ENCODE results near the gene ATP8B4.
"Not testable (repeated sequence)": the region's sequence is repeated elsewhere in the genome, so short reads cannot be mapped to it uniquely, and the experiment has no call there.

Gene ATP8B4

DNA sequence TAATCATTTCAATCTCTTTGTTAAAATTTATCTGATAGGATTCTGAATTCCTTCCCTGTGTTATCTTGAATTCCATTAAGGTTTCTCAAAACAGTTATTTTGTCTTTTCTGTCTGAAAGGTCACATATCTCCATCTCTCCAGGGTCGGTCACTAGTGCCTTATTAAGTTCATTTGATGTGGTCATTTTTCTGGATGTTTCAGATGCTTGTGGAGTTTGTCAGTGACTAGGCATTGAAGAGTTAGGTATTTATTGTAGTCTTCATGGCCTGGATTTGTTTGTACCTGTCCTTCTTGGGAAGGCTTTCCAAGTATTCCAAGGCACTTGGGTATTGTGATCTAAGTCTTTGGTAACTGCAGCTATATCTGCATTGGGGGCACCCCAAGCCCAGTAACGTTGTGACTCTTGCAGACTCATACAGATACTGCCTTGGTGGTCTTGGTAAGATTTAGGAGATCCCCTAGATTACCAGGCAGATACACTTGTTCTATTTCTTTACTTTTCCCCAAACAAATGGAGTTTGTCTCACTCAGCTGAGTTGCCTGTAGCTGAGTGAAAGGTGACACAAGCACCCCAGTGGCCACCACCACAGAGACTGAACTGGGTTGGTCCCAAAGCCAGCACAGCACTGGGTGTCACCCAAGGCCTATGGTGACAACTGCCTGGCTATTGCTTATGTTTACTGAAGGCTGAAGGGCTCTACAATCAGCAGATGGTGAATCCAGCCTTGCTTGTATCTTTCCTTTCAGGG lies 44.1 kb upstream of the ATP8B4 start:
- H3K4me3 ChIP-seq (ENCODE audit: low read depth, low read length) = no peak overlapping the region
- TF ChIP-seq, protein P1, sequence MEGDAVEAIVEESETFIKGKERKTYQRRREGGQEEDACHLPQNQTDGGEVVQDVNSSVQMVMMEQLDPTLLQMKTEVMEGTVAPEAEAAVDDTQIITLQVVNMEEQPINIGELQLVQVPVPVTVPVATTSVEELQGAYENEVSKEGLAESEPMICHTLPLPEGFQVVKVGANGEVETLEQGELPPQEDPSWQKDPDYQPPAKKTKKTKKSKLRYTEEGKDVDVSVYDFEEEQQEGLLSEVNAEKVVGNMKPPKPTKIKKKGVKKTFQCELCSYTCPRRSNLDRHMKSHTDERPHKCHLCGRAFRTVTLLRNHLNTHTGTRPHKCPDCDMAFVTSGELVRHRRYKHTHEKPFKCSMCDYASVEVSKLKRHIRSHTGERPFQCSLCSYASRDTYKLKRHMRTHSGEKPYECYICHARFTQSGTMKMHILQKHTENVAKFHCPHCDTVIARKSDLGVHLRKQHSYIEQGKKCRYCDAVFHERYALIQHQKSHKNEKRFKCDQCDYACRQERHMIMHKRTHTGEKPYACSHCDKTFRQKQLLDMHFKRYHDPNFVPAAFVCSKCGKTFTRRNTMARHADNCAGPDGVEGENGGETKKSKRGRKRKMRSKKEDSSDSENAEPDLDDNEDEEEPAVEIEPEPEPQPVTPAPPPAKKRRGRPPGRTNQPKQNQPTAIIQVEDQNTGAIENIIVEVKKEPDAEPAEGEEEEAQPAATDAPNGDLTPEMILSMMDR (IDR thresholded peaks at IDR 0.05; ENCODE audit: low read depth, low read length) = no peak

DNA sequence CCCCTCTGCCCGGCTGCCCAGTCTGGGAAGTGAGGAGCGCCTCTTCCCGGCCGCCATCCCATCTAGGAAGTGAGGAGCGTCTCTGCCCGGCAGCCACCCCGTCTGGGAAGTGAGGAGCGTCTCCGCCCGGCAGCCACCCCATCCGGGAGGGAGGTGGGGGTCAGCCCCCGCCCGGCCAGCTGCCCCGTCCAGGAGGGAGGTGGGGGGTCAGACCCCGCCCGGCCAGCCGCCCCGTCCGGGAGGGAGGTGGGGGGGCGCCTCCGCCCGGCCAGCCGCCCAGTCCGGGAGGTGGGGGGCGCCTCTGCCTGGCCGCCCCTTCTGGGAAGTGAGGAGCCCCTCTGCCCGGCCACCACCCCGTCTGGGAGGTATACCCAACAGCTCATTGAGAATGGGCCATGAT lies 39.2 kb upstream of the ATP8B4 start:
- not testable (repeated sequence) for H3K4me3 ChIP-seq (ENCODE audit: low read depth, low read length)

DNA sequence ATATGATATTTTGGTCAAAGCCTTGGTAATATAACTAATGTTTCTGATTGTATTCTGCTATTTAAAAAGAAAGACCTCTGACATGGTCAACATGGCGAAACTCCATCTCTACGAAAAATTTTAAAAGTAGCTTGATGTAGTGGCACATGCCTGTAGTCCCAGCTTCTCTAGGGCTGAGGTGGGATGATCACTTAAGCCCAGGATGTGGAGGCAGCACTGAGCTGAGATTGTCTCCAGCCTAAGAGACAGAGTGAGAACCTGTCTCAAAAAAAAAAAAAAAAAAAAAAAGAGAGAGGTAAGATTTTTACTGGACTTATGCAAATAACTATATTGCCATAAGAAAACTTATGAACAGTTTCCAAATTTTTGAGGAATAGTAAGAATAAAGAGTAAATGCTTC lies 32.4 kb upstream of the ATP8B4 start:
- TF ChIP-seq, protein P1 (IDR thresholded peaks at IDR 0.05; ENCODE audit: low read depth, low read length) = no peak
- no peak overlapping the region for H3K4me3 ChIP-seq (ENCODE audit: low read depth, low read length)

DNA sequence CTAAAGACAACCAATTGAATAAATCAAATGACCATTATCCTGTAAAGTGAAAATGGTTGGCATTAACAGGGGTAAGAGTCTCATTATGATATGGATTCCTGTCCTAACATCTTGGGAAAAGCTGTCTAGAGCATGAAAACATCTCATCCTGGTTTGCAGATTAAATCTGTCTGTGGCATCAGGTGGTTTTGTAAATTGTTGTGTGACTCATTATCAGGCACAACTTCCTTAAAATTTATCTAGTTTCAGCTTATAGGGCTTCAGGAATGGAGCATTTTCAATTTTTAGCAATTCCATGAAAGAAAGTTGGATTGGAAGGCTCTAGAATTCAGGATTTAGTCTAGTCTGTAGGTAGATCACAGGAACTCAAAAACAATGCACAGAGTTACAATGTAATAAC lies 31.8 kb upstream of the ATP8B4 start:
- TF ChIP-seq, protein P1 (IDR thresholded peaks at IDR 0.05; ENCODE audit: low read depth, low read length) = no peak
- no peak overlapping the region for H3K4me3 ChIP-seq (ENCODE audit: low read depth, low read length)

DNA sequence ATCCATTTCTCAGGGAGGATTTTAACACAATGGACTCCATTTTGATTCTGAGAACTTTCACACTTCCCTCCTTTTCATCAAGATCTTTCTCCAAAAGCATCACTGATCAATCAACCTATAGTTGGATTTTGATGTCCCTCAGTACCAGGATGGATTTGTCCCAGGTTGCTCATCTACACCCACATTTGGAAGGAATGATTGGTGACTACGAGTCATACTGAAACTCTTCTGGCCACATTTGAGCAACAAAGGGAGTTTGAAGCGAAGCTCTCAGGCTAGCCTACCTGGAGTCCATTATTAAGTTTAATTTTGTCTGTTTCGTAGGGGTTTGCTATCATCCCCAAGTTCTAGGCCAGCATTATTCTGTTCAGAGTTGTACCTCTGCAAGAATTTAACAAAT lies 31.3 kb upstream of the ATP8B4 start:
- TF ChIP-seq, protein P1 (IDR thresholded peaks at IDR 0.05; ENCODE audit: low read depth, low read length) = no peak

DNA sequence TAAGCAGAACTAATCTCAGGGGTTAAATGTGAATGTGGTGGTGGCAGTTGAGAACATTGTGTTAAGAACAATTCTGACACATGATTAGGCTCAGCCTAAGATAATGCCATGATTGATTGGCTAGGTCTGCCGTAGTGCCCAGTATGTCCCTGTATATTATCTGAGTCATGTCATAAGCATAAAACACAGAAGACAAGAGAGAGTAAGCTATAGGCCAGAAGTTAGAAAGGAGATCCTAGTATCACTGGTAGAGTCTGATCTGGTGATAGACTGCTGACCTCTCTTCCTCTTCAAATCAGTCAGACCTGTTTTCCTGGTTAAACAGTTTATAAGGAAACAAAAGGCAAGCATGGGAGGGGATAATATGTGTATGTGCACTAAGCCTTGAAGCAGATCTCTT lies 30.1 kb upstream of the ATP8B4 start:
- TF ChIP-seq, protein P1 (IDR thresholded peaks at IDR 0.05; ENCODE audit: low read depth, low read length) = no peak

More for the DNA sequence above, 31.3 kb upstream of the ATP8B4 start:
- H3K4me3 ChIP-seq (ENCODE audit: low read depth, low read length) = no peak overlapping the region

DNA sequence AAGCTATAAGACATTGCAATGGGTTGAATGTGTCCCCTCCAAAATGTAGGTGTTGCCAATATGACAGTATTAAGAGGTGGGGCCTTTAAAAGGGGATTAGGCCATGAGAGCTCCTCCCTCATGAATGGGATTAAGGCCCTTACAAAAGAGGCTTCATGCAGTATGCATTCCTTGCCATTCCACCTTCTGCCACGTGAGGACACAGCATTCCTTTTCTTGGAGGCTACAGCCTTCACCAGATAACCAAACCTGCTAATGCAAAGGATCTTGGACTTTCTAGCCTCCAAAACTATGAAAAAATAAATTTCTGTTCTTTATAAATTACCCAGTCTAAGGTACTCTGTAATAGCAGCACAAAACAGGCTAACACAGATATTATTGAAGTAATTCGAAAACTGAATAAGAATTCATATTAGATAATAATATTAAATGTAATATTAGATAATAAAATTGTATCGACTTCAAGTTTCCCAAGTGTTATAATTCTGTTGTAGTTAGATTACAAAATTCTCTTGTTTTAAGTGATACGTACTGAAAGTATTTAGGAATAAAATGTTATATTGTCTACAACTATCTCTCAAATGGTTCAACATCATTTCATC lies 29.4 kb upstream of the ATP8B4 start:
- no peak overlapping the region for H3K4me3 ChIP-seq (ENCODE audit: low read depth, low read length)
- TF ChIP-seq, protein P1 (IDR thresholded peaks at IDR 0.05; ENCODE audit: low read depth, low read length) = peak; percentile 64

More for the DNA sequence above, 30.1 kb upstream of the ATP8B4 start:
- H3K4me3 ChIP-seq (ENCODE audit: low read depth, low read length) = no peak overlapping the region

Data from WI38 (cell line).